ENCODE measurements around the gene NMBR. TPM values are rescaled to one million over a fixed set of nuclear protein-coding genes. Genes with fewer than 3 reads are reported as not detected.
"Not testable (repeated sequence)": the region's sequence is repeated elsewhere in the genome, so short reads cannot be mapped to it uniquely, and the experiment has no call there.

The NMBR gene
- total RNA-seq, result not detected in 2 replicates

DNA sequence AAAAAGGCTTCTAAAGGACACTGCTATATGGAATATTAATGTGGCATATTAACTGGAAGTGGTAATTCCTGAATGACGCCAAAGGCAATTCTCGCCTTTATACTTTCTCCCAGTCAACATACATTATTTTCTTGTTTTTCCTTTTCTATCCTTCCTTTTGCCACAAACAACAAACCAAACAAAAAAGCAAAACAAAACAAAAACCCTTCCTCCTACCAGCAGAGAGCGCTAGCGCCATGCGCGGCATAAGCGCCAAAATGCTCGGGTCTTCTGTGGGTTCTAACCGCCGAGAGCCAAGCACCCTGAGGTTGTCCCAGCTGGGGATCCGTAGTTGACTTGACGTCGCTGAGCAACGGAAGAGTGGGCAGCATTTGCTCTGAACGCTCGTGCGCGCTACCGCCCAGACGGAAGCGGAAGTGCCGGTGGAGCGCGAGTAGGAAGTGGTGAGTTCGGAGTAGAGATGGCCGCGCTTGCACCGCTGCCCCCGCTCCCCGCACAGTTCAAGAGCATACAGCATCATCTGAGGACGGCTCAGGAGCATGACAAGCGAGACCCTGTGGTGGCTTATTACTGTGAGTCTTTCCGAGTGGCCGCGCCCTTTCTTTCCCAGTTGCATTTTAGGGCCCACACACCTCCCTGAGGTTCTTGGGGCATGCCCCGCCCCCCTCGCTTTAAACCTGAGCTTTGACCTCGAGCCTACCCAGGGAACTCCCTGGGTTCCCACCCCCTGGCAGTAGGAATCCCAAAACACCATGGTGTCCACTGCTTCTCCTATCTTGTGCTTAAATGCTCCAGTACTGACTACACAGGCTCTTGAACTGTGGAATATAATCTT, at the start of gene NMBR, which contains the start of gene VTA1:
Gene NMBR, minus strand, starts transcription at position 295 of the 835 bp plus-strand sequence. CDS start 58,464 bp downstream, outside the sequence.
Gene VTA1, plus strand, starts transcription at position 436 of the 835 bp plus-strand sequence. Its CDS starts 25 bp downstream, at position 461.
- intact Hi-C loops (cut with micrococcal nuclease), result loop anchor here (1.0 to 10.0 kb wide), 19 partner anchors 60 to 1948 kb away; partner anchors contain the start of genes ADAT2, AIG1, FUCA2 and LTV1

DNA sequence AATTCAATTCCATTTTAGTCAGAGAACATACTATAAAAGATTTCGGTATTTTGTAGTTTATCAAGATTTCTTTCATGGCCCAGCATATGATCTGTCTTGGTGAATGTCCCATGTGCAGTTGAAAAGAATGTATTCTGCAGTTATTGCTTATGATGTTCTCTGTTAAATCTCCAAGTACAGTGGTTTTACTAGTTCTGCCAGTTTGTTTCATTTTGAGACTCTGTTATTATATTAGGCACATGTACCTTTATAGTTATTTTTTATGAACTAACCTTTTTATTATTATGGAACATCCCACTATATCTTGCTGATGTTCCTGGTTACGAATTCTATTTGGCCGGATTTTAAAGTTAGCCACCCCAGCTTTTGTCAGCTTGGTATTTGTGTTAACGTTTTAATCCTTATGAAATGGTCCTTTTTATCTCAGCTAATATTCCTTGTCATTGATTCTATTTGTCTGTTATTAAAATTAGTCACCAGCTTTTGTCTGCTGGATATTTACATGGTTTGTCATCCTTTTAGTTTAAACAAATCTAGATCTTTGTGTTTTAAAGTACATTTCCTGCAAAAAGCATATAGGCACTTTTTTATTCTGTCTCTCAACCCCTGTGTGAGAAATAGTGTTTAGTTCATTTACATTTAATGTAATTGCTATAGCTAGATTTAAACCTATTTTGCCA, 49.1 kb upstream of the NMBR start:
- intact Hi-C loops (cut with micrococcal nuclease), result no loop called here

DNA sequence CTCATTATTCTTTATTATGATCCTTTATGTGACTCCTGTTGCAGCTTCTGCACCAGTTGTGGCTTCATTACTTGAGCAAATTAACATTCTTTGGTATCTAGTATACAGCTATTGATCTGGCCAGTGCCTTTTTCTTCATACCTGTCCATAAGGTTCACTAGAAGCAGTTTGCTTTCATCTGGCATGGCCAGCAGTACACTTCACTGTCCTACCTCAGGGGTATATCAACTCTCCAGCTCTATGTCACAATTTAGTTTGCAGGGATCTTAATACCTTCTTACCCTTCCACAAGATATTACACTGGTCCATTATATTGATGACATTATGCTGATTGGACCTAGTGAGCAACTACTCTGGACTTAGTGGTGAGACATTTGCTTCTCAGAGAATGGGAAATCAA, 46.7 kb upstream of the NMBR start:
- intact Hi-C loops (cut with micrococcal nuclease), result no loop called here

- intact Hi-C loops (cut with micrococcal nuclease), result no loop called here
Observed at GRCh38 chr6:142192343-142192742, 45.4 kb upstream of the NMBR start.

GRCh38 chr6:142189057-142189456, 42.1 kb upstream of the NMBR start:
- intact Hi-C loops (cut with micrococcal nuclease), result no loop called here

- intact Hi-C loops (cut with micrococcal nuclease), result not testable (repeated sequence)
Observed at GRCh38 chr6:142188341-142188740, 41.4 kb upstream of the NMBR start.

DNA sequence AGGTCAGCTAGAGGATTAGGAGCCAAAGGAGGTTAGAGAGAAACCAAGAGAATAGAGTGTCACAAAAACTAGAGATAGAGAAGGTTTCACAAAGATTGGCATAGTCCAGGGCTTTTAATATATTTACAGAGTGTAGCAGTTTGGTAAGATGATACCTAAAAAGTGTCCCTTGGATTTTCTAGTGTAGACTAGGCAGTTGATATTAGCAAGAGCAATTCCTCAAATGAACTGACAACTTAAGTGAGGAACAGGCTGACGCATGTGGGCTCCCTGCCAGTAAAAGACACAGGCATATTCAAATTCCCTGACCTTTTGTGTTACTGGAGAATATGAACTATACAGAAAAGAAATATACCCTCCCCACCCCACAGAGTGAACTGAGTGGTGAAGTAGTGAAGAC, 40.3 kb upstream of the NMBR start:
- intact Hi-C loops (cut with micrococcal nuclease), result no loop called here

GRCh38 chr6:142185641-142186040, 38.7 kb upstream of the NMBR start:
- intact Hi-C loops (cut with micrococcal nuclease), result no loop called here

- intact Hi-C loops (cut with micrococcal nuclease), result no loop called here
Observed at GRCh38 chr6:142184307-142184706, 37.4 kb upstream of the NMBR start.

DNA sequence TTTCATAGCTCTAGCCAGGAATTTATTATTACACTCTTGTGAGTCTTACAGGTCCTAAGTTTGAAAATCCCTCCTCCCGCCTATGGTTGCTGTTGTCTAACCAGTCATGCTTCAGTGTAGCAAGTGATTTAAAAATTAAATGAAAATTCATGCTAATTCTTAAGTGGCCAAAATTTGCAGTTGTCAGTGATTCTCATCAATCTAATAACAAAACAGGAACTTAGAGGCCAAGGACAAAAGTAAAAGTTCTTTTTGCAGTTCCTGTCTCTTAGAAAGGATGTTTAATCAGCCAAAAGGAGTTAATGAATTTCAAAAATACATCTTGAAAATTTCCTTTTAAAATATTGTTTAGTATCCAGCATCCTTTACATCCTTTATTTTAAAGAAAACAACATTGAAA, 36.4 kb upstream of the NMBR start:
- intact Hi-C loops (cut with micrococcal nuclease), result no loop called here

- intact Hi-C loops (cut with micrococcal nuclease), result no loop called here
Observed at GRCh38 chr6:142182004-142182403, 35.1 kb upstream of the NMBR start.

GRCh38 chr6:142178129-142178528, 31.2 kb upstream of the NMBR start:
- intact Hi-C loops (cut with micrococcal nuclease), result no loop called here

- intact Hi-C loops (cut with micrococcal nuclease), result no loop called here
Observed at GRCh38 chr6:142174703-142175102, 27.8 kb upstream of the NMBR start.

- intact Hi-C loops (cut with micrococcal nuclease), result no loop called here
Observed at GRCh38 chr6:142173980-142174379, 27.1 kb upstream of the NMBR start.

DNA sequence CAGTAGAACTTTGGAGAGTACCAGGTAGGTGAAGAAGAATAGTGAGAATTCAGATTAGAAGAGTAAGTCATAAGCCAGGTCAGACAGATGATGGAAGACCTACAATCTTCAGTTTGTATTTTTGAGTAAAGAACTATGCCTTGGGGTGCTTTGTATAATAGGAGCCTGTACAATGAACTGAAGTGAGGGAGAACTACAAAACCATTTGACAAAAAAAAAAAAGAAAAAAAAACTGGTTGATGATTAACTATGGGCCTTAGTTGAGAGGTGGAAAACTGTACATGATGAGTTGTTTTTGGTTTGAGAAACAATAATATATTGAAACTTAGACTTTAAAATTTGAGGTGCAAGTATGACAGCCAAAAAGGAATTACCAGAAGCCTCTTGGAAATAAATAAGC, 25.8 kb upstream of the NMBR start:
- intact Hi-C loops (cut with micrococcal nuclease), result no loop called here

- intact Hi-C loops (cut with micrococcal nuclease), result no loop called here
Observed at GRCh38 chr6:142171351-142171750, 24.4 kb upstream of the NMBR start.

DNA sequence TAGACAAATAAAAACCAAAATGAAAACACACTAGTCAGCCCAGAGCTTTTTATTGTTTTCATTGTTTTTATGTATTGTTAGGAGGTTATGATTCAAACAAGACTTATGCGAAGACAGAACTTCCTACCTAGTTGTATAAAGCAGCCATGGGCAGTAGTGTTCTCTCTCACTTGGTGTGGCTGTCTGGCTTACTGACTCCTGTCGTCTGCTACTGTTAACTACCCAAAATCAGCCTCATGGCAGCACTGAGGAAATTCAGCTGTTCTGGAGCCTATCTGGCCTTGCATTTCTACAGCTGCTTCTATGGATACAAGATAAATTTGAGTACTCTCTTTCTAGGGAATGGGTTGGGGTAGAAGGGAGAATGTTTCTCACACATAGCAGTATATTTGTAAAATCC, 20.6 kb upstream of the NMBR start:
- intact Hi-C loops (cut with micrococcal nuclease), result no loop called here

DNA sequence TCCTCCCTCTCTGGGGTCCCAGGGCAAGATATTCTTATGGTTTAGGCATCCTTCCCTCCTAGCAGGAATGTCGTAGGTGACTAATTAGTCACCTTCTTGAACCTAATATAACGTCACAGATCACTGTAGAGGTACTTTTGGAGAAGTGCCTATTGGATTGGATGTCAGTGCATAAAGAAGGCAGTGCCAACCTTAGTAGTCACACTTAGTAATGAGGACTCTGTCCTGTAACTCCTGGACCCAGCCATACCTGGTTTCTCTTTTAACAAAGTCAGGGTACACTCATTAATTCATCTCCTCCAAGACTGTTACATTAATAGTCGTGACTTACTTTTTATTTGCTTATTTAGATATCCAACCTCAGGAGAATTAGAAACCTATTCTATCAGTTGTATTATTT, 20.1 kb upstream of the NMBR start:
- intact Hi-C loops (cut with micrococcal nuclease), result no loop called here

DNA sequence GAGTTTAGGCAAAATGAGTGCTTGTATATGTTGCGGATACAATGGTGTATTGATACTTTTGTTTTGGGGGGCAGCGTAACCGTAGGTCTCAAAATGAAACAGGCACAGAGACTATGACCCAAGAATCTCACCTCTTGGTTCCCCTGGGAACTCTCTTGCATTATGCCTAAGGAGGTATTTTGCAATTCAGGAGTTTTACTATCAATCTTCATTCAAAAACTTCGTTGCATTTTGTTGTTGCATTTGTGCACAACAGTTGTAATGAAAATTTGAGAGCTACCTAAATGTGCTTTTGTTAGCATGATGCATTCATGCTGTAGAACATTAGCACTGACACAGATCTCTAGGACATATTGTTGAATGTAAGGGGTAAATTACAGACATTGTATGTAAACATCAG, 18.3 kb upstream of the NMBR start:
- intact Hi-C loops (cut with micrococcal nuclease), result no loop called here

DNA sequence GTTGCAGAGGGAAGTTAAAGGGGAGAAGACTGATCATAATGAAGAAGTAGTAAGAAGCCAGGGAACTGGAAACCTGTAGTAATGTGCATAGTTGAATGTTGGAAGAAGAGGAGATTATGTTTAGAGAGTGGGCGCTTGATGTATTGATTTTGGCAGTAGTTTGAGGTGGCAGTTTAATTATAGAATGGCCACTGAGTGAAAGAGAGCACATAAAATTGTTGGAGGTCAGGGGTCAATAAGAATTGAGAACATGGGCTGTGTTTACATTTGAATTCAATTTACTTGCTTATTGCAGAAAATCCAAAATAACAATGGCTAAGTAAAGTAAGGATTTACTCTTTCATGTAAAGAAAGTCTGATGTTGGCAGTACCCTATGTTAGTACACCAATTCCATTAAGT, 15.9 kb upstream of the NMBR start:
- intact Hi-C loops (cut with micrococcal nuclease), result no loop called here

GRCh38 chr6:142156758-142157068, 9.8 kb upstream of the NMBR start:
- intact Hi-C loops (cut with micrococcal nuclease), result loop anchor here (1.0 kb wide), 2 partner anchors 49 to 232 kb away; no protein-coding TSS in a partner anchor

DNA sequence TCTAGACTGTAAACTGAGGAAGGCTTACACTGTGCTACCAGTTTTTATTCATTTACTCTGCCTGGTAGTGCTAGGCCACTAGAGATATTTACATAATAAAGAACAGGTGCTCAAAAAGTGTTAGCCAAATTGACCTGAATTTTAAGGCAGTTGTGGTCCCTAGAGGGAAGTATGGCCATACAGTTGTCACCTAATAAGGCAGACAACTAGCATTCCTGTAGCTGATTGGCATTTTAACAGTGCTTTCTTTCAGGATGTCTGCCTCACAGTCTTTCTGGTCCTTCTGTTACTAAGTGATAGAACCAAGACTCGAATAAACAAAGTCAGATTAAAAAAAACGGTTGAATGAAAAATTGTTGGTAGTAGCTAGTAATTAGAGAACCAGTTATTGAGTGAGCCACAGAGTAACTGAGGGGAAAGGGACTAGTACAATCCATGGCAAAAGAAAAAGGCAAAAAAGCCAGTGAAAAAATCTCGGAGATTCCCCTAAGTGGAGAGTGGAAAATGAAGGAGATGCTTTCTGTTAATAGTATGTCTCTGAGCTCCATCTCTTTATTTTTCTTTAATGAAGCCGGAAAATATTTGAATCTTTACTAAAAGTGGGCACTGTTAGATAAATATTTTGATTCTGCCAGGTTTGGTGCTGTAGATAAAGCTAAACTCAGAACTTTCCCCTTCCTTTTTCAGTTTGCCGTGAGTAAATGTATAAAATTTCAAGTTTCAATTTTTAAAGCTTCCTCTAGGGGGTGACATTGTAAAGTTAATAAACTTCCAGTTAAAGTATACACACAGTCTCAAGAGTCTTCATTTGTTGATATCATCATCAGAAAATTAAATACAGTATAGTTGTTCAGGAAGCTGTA, 9.2 kb upstream of the NMBR start:
- intact Hi-C loops (cut with micrococcal nuclease), result loop anchor here (1.0 kb wide), 2 partner anchors 49 to 232 kb away; no protein-coding TSS in a partner anchor
